Measurements from ENCODE around the gene SLC19A1.

The SLC19A1 gene

DNA sequence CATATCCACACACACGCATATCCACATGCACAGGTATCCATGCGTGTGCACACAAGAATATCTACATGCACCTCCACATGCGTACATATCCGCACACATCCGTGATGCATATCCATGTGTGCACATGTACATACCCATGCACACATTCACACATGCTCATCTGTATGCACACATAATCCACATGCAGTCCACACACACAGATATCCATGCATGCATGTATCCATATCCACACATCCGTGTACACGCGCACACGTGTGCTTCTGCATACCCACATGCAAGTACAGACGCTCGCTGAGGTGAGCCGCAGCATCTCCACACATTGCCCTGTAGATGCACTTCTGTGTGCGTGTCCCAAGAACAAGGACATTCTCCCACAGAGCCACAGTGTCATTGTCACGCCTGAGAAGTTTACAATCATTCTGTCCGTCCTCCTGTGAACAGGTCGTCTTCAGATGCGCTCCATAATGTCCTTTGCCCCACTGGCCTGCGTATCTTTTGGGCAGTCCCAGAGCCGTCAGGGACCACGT is 93.9 kb downstream of the SLC19A1 start:
- H3K4me1 ChIP-seq (ENCODE audit: insufficient read depth, low read length) = no peaks in the 10 kb centered on the region
- H3K36me3 ChIP-seq (ENCODE audit: insufficient read depth, low read length) = no peaks in the 10 kb centered on the region
- H3K4me3 ChIP-seq (ENCODE audit: low read length) = no peak overlapping the region
- peaks cover 6% of the 10 kb centered on the region for H3K9me3 ChIP-seq (ENCODE audit: low read length)
- no peaks in the 10 kb centered on the region for H3K27me3 ChIP-seq (ENCODE audit: insufficient read depth, low read length)
- H2AFZ ChIP-seq (ENCODE audit: low read depth, low read length) = no peak overlapping the region

Measured in neuron (in vitro differentiated cells).